ENCODE measurements around the gene RHBDL3.

DNA sequence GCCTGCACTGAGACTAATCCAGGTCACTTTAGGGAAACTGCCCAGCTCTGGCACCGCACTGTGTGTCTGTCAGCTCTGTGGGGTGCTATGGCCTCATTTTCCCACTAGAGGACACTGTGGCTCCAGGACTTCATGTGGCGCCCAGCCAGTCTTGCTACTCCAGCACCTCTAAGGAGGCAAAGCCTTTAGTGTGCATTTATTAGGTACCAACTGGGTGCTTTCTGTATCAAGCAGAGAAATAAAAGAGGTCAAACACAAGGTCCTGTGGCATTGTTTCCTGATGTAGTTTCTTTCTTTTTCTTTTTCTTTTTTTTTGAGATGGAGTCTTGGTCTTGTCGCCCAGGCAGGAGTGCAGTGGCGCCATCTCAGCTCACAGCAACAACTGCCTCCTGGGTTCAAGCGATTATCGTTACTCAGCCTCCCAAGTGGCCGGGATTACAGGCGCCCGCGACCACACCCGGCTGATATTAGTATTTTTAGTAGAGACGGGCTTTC lies 12.5 kb upstream of the RHBDL3 start:
- no peak for TF ChIP-seq ZNF121 (CRISPR knock-in tag; IDR thresholded peaks at IDR 0.05)
- TF ChIP-seq, protein P1, sequence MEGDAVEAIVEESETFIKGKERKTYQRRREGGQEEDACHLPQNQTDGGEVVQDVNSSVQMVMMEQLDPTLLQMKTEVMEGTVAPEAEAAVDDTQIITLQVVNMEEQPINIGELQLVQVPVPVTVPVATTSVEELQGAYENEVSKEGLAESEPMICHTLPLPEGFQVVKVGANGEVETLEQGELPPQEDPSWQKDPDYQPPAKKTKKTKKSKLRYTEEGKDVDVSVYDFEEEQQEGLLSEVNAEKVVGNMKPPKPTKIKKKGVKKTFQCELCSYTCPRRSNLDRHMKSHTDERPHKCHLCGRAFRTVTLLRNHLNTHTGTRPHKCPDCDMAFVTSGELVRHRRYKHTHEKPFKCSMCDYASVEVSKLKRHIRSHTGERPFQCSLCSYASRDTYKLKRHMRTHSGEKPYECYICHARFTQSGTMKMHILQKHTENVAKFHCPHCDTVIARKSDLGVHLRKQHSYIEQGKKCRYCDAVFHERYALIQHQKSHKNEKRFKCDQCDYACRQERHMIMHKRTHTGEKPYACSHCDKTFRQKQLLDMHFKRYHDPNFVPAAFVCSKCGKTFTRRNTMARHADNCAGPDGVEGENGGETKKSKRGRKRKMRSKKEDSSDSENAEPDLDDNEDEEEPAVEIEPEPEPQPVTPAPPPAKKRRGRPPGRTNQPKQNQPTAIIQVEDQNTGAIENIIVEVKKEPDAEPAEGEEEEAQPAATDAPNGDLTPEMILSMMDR (IDR thresholded peaks at IDR 0.05): peak; percentile 96
